Measurements from ENCODE around the gene ERG28. TPM values are rescaled to one million over a fixed set of nuclear protein-coding genes. Genes with fewer than 3 reads are reported as not detected.
A peak's percentile ranks its signal among the peaks of the same experiment; 100 is the strongest.

Gene ERG28
- total and polyA plus RNA-seq, 10 of the 15 experiments (the other 5 are each of a cell fraction or from before 2014, with no cell fraction given), result 15.2 to 67.0 (median 48.1) TPM

GRCh38 chr14:75660630-75661498 lies at the start of gene ERG28, which contains the start of gene TTLL5 (continued):
- peak; percentile 98 for TF ChIP-seq NKRF (conservative IDR thresholded peaks at IDR 0.05)
- no peak for TF ChIP-seq TCF7 (IDR thresholded peaks at IDR 0.05; ENCODE audit: borderline replicate concordance)
- TF ChIP-seq CBX5 (IDR thresholded peaks at IDR 0.05; ENCODE audit: low read depth), result no peak
- peak; percentile 88 to 97 for TF ChIP-seq SRF (IDR thresholded peaks at IDR 0.05; ENCODE audit: low read depth in 2 of 2, low read length in 2 of 2)
- TF ChIP-seq NFYA (IDR thresholded peaks at IDR 0.05; ENCODE audit: borderline replicate concordance, low read depth, low read length), result peak; percentile 70
- TF ChIP-seq ETV6 (conservative IDR thresholded peaks at IDR 0.05 in 1 of 2, IDR thresholded peaks at IDR 0.05 in 1 of 2; ENCODE audit: borderline replicate concordance in 1 of 2, low read depth in 1 of 2), result no peak
- TF ChIP-seq NFYB (IDR thresholded peaks at IDR 0.05; ENCODE audit: insufficient read depth, low read depth, low read length), result peak; percentile 96
- peak; percentile 98 for TF ChIP-seq CREB1 (IDR thresholded peaks at IDR 0.05; ENCODE audit: low read depth)
- TF ChIP-seq CUX1 (IDR thresholded peaks at IDR 0.05; ENCODE audit: insufficient replicate concordance, low read depth, low read length), result no peak
- TF ChIP-seq EP300 (IDR thresholded peaks at IDR 0.05; ENCODE audit: borderline replicate concordance in 1 of 2, control insufficient read depth in 1 of 2, low read depth in 2 of 2, low read length in 2 of 2), result 0 out of 4 replicates have a peak, but pooled peaks of 1 of the 2 experiments have one; percentile 16
- no peak for TF ChIP-seq ZNF217 (IDR thresholded peaks at IDR 0.05)
- TF ChIP-seq EED (IDR thresholded peaks at IDR 0.05; ENCODE audit: low read depth), result peak; percentile 48; the same call in 1 of the 2 replicates
- TF ChIP-seq CEBPB (IDR thresholded peaks at IDR 0.05; ENCODE audit: borderline replicate concordance in 1 of 2, low read depth in 2 of 2, low read length in 2 of 2), result no peak
- TF ChIP-seq RB1 (IDR thresholded peaks at IDR 0.05; ENCODE audit: borderline replicate concordance), result peak; percentile 74; the same call in 1 of the 2 replicates
- no peak; the same call in 1 of the 2 replicates for TF ChIP-seq GATAD2B (conservative IDR thresholded peaks at IDR 0.05; ENCODE audit: low read depth)
- TF ChIP-seq BHLHE40 (IDR thresholded peaks at IDR 0.05; ENCODE audit: borderline replicate concordance in 1 of 2, low read depth in 2 of 2, low read length in 1 of 2), result peak; percentile 23 to 43; a peak in 2 of 4 replicates

Data from GM12878 (cell line).